C4-2B (cell line): Measurements from ENCODE around the gene ABCB4.

Experiments
- CTCF ChIP-seq: fragments of 450-650 bp; conservative IDR thresholded peaks from 2 replicates; pipeline ENCODE4 v1.5.1; 2017; ENCODE audit warnings: mild to moderate bottlenecking
- ZFX ChIP-seq: fragments of 450-650 bp; IDR thresholded peaks from 2 replicates; pipeline ENCODE4 v1.6.1; 2017

- TF ChIP-seq CTCF (no peak), ZFX (no peak)
These were observed 4.0 kb downstream of the ABCB4 start for GRCh38 chr7:87471473-87471872.
